SK-N-SH (cell line): ENCODE data around the gene MYLK2. TPM values are rescaled to one million over a fixed set of nuclear protein-coding genes. Genes with fewer than 3 reads are reported as not detected.

ENCODE experiments used
- CTCF ChIA-PET: fragments of 300-600, 350-600 bp; formaldehyde crosslinking; extraction: SDS; loops from one replicate; lab custom pipeline; 2021; lab: Yijun Ruan, JAX
- POLR2A ChIA-PET: fragments of 350-600 bp; sonication (Branson Sonifier 250); formaldehyde crosslinking; extraction: SDS; loops from one replicate; lab custom pipeline; 2020; ENCODE audit warnings: antibody characterized with exemption, inconsistent platforms; lab: Yijun Ruan, JAX
- DNase-seq: peaks from one replicate; pipeline ENCODE4 v3.0.0; 2012
- H2AFZ ChIP-seq: fragments of 200-600 bp; sonication (generic); 2 replicates; pipeline ENCODE4 v1.8.1; 2016; ENCODE audit warnings: antibody characterized with exemption, mild to moderate bottlenecking, low read depth
- H3F3A ChIP-seq: fragments of 200-600 bp; sonication (generic); replicated peaks from 2 replicates; pipeline ENCODE3; 2016; ENCODE audit warnings: antibody characterized with exemption, mild to moderate bottlenecking; ENCODE audit not compliant: insufficient read depth
- H3K27ac ChIP-seq, 2 experiments: fragments of 200-500 bp in 1 of 2; fragments of 200-600 bp in 1 of 2; sonication (Bioruptor generic) in 1 of 2; sonication (generic), shearing (Covaris generic) in 1 of 2; 2 replicates each; pipeline versions ENCODE4 v1.5.1 to v1.6.1; 2014 to 2016; ENCODE audit warnings: low read depth in 2 of 2, inconsistent platforms in 1 of 2, low read length in 1 of 2, mild to moderate bottlenecking in 1 of 2, mixed read lengths in 1 of 2
- H3K27me3 ChIP-seq: fragments of 200-600 bp; sonication (generic), shearing (Covaris generic); 2 replicates; pipeline ENCODE4 v1.6.1; 2016; ENCODE audit warnings: mixed run types; ENCODE audit not compliant: insufficient read depth
- H3K36me3 ChIP-seq, 2 experiments: fragments of 200-500 bp in 1 of 2; fragments of 200-600 bp in 1 of 2; sonication (Bioruptor generic) in 1 of 2; sonication (generic) in 1 of 2; replicated peaks in 1 of 2; 2 replicates each; pipeline versions ENCODE3 to v1.5.1; 2014 to 2016; ENCODE audit warnings: low read length in 1 of 2, mild to moderate bottlenecking in 1 of 2; ENCODE audit not compliant: insufficient read depth in 2 of 2, control insufficient read depth in 1 of 2
- H3K4me1 ChIP-seq, 2 experiments: fragments of 200-500 bp in 1 of 2; fragments of 200-600 bp in 1 of 2; sonication (Bioruptor generic) in 1 of 2; sonication (generic), shearing (Covaris generic) in 1 of 2; 2 replicates each; pipeline versions ENCODE4 v1.5.1 to v1.6.1; 2014 to 2016; ENCODE audit warnings: low read depth in 1 of 2, low read length in 1 of 2, mixed run types in 1 of 2; ENCODE audit not compliant: insufficient read depth in 2 of 2, control insufficient read depth in 1 of 2
- H3K4me2 ChIP-seq: fragments of 200-600 bp; sonication (generic), shearing (Covaris generic); 2 replicates; pipeline ENCODE4 v1.6.1; 2017; ENCODE audit warnings: mixed run types
- H3K4me3 ChIP-seq, 2 experiments: fragments of 200-500 bp in 1 of 2; fragments of 200-600 bp in 1 of 2; sonication (Bioruptor generic) in 1 of 2; sonication (generic), shearing (Covaris generic) in 1 of 2; 2 replicates each; pipeline versions ENCODE4 v1.5.1 to v1.8.1; 2014 to 2016; ENCODE audit warnings: low read depth in 2 of 2, inconsistent platforms in 1 of 2, low read length in 1 of 2, mild to moderate bottlenecking in 1 of 2, mixed read lengths in 1 of 2, moderate library complexity in 1 of 2
- H3K79me2 ChIP-seq: fragments of 200-600 bp; sonication (generic); 2 replicates; pipeline ENCODE4 v1.8.1; 2017; ENCODE audit warnings: mild to moderate bottlenecking; ENCODE audit not compliant: insufficient read depth
- H3K9ac ChIP-seq: fragments of 200-600 bp; sonication (generic); 2 replicates; pipeline ENCODE4 v1.6.1; 2017; ENCODE audit warnings: mixed run types
- H3K9me2 ChIP-seq: fragments of 200-600 bp; sonication (generic); 2 replicates; pipeline ENCODE4 v1.6.1; 2017; ENCODE audit warnings: mixed run types
- H3K9me3 ChIP-seq: fragments of 200-600 bp; sonication (generic); 2 replicates; pipeline ENCODE4 v1.6.1; 2017; ENCODE audit warnings: mixed run types, mild to moderate bottlenecking, moderate library complexity
- H4K20me1 ChIP-seq: fragments of 200-600 bp; sonication (generic); 2 replicates; pipeline ENCODE4 v1.6.1; 2017; ENCODE audit warnings: mild to moderate bottlenecking, mixed run types; ENCODE audit not compliant: insufficient read depth
- CTCF ChIP-seq: fragments of 200-600 bp; sonication (generic); IDR thresholded peaks from 2 replicates; pipeline ENCODE4 v1.6.1; 2017; ENCODE audit warnings: antibody characterized with exemption, mild to moderate bottlenecking, moderate library complexity
- ELF1 ChIP-seq: IDR thresholded peaks from 2 replicates; pipeline ENCODE4 v1.4.0; 2012
- EP300 ChIP-seq, 2 experiments: IDR thresholded peaks; 2 replicates each; pipeline versions ENCODE4 v1.4.0 to v1.6.1; 2012; ENCODE audit warnings: borderline replicate concordance in 1 of 2, low read depth in 1 of 2, low read length in 1 of 2
- FOSL2 ChIP-seq: IDR thresholded peaks from 2 replicates; pipeline ENCODE4 v1.4.0; 2012; ENCODE audit warnings: low read depth, mild to moderate bottlenecking, moderate library complexity, borderline replicate concordance
- GATA2 ChIP-seq: sonication (generic); formaldehyde crosslinking; IDR thresholded peaks from 2 replicates; pipeline ENCODE4 v1.5.0; 2020; ENCODE audit warnings: mild to moderate bottlenecking, missing genetic modification reagents
- RCOR1 ChIP-seq: fragments of 150-350 bp; IDR thresholded peaks from 2 replicates; pipeline ENCODE4 v1.6.1; 2017; ENCODE audit warnings: antibody characterized with exemption, low read length
- REST ChIP-seq: IDR thresholded peaks from 2 replicates; pipeline ENCODE4 v1.6.1; 2012; ENCODE audit warnings: mild to moderate bottlenecking, low read depth, low read length, moderate library complexity
- YY1 ChIP-seq: IDR thresholded peaks from 2 replicates; pipeline ENCODE4 v1.4.0; 2012; ENCODE audit warnings: low read depth, mild to moderate bottlenecking
- WGBS: methylation state at CpG from one replicate; pipeline ENCODE4 v1.1.6; 2017; ENCODE audit warnings: low lambda C conversion rate; 5-methylcytosine and 5-hydroxymethylcytosine counted together
- polyA plus RNA-seq, 3 experiments: library from polyadenylated mRNA; depleted of rRNA; stranded (reverse); fragments of >200 nt; gene quantifications; 2 replicates each; pipeline ENCODE4 v1.2.3, GENCODE V29; 2012

MYLK2 gene
- polyA plus RNA-seq, 1 of the 3 experiments (the other 2 are of a cell fraction): 0.21 TPM

- Histone ChIP-seq H4K20me1 (no peaks in the 10 kb centered on the region), H3K9ac (no peak overlapping the region), H3K36me3 (no peaks in the 10 kb centered on the region), H3K27ac (no peak overlapping the region), H3K79me2 (no peaks in the 10 kb centered on the region), H3K4me1 (peaks cover 0 to 34% of the 10 kb centered on the region in 2 experiments; a peak in 2 of 4 replicates), H3K27me3 (no peaks in the 10 kb centered on the region), H3K4me2 (no peak overlapping the region), H2AFZ (no peak overlapping the region), H3K9me2 (no peaks in the 10 kb centered on the region), H3F3A (peaks cover 5% of the 10 kb centered on the region), H3K9me3 (no peaks in the 10 kb centered on the region), H3K4me3 (no peak overlapping the region)
- no peak for DNase-seq
- TF ChIP-seq FOSL2 (no peak), REST (no peak), RCOR1 (no peak), ELF1 (no peak), GATA2 (CRISPR knock-in tag) (no peak), YY1 (no peak), CTCF (no peak)
- ChIA-PET POLR2A (no interaction called here), CTCF (interaction anchor here (2.1 kb wide), 1 partner anchor 13 kb away, joined by 17 read pairs; no protein-coding TSS in a partner anchor)
- WGBS: 70% methylated on average over 3 of the region's 3 CpGs
These were observed 47.1 kb downstream of the MYLK2 start for GRCh38 chr20:31866221-31866620.

- Histone ChIP-seq H3F3A (peaks cover 5% of the 10 kb centered on the region), H3K9me3 (no peaks in the 10 kb centered on the region), H3K9me2 (no peaks in the 10 kb centered on the region), H3K4me1 (peaks cover 0 to 23% of the 10 kb centered on the region in 2 experiments; a peak in 1 of 4 replicates), H3K9ac (peak overlapping the region; percentile 71), H2AFZ (0 out of 2 replicates have a peak overlapping the region, but pooled peaks have one; percentile 94), H3K27me3 (no peaks in the 10 kb centered on the region)
- CTCF ChIA-PET: interaction anchor here (0.6 to 3.1 kb wide), 13 partner anchors 10 to 162 kb away, joined by 3 to 13 read pairs (median 3); partner anchors contain the start of gene PDRG1
- DNase-seq: peak; percentile 18
- WGBS: 89% methylated on average over 7 of the region's 12 CpGs
- no peak for TF ChIP-seq EP300 (IDR thresholded peaks at IDR 0.05; ENCODE audit: borderline replicate concordance in 1 of 2, low read depth in 1 of 2, low read length in 1 of 2)
- TF ChIP-seq YY1: no peak
- TF ChIP-seq, all 33 proteins: peak for 0
- no peaks in the 10 kb centered on the region for H3K36me3 ChIP-seq
- H3K4me3 ChIP-seq: peak overlapping the region; percentile 66 to 69; a peak in 3 of 4 replicates
- peak overlapping the region; percentile 81 for H3K4me2 ChIP-seq
- POLR2A ChIA-PET: no interaction called here
- no peaks in the 10 kb centered on the region for H3K79me2 ChIP-seq
- H3K27ac ChIP-seq: no peak overlapping the region; a peak in 1 of 4 replicates
- H4K20me1 ChIP-seq: no peaks in the 10 kb centered on the region
These were observed 49.9 kb downstream of the MYLK2 start for GRCh38 chr20:31868853-31869672.
